Activated T-cell treated with anti-CD3 and anti-CD28 coated beads, Interleukin-2, amount 50 U/mL, for 72 hours (primary cell): ENCODE results near the gene C4orf46. TPM values are rescaled to one million over a fixed set of nuclear protein-coding genes. Genes with fewer than 3 reads are reported as not detected.
A peak's percentile ranks its signal among the peaks of the same experiment; 100 is the strongest.
"Not testable (repeated sequence)": the region's sequence is repeated elsewhere in the genome, so short reads cannot be mapped to it uniquely, and the experiment has no call there.

Experiments used
- ATAC-seq, 2 donors: fragments of 150-1000 bp; cut with Tn5 transposase; replicated peaks in 1 of 2; 2 replicates each; pipeline ENCODE4 v1.10.0; 2021; ENCODE audit warnings: moderate library complexity in 2 of 2, mild to moderate bottlenecking in 1 of 2
- DNase-seq, 2 donors: peaks; one replicate each; pipeline ENCODE4 v3.0.0; 2021 to 2022; ENCODE audit warnings: mixed read lengths in 1 of 2
- H3K27ac Mint-ChIP-seq: one replicate; pipeline ENCODE4 v1.8.0; 2022; ENCODE audit warnings: mild to moderate bottlenecking, moderate library complexity, mixed read lengths
- H3K27me3 Mint-ChIP-seq: one replicate; pipeline ENCODE4 v1.8.0; 2022; ENCODE audit warnings: low read depth, mixed read lengths
- H3K36me3 Mint-ChIP-seq, 2 donors: one replicate each; pipeline ENCODE4 v1.8.0; 2022; ENCODE audit warnings: mixed read lengths in 2 of 2, mild to moderate bottlenecking in 1 of 2; ENCODE audit not compliant: insufficient read depth in 2 of 2
- H3K4me1 Mint-ChIP-seq: one replicate; pipeline ENCODE4 v1.8.0; 2022; ENCODE audit warnings: low read depth, mixed read lengths
- H3K4me3 Mint-ChIP-seq, 2 donors: one replicate each; pipeline ENCODE4 v1.8.0; 2022; ENCODE audit warnings: mild to moderate bottlenecking in 2 of 2, mixed read lengths in 2 of 2, moderate library complexity in 2 of 2
- H3K9me3 Mint-ChIP-seq, 2 donors: one replicate each; pipeline ENCODE4 v1.8.0; 2022; ENCODE audit warnings: mixed read lengths in 2 of 2
- total RNA-seq, 2 donors: library from RNA; stranded (reverse); gene quantifications; one replicate each; pipeline ENCODE4 v1.2.3, GENCODE V29; 2022

The C4orf46 gene
- 10 to 100 TPM; 22.7 to 26.2 TPM for total RNA-seq

DNA sequence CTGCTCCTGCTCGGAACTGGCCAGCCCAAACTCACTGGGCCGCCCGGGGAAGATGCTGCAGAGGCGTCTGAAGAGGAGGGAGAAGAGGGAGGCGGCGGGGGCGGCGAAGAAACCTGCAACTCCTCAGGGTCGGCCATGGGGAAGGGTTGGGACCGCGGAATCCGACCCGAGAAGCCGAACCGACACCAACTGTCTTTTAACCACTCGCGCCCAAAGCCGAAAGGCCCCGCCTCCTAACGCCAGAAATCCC, at the start of gene C4orf46:
C4orf46 (minus strand) TSS at position 223 of the 250 bp plus-strand sequence; CDS start at position 137, 86 bp downstream.
- peak within 1 kb of the TSS; percentile 93 to 95 for H3K4me3 Mint-ChIP-seq
- peak within 1 kb of the TSS; percentile 95 for H3K27ac Mint-ChIP-seq
- DNase-seq (no peak), ATAC-seq (no peak)
- H3K27me3 Mint-ChIP-seq = no peaks in the 10 kb centered on the region
- peaks cover 6 to 8% of the 10 kb centered on the region in 2 donors for H3K36me3 Mint-ChIP-seq
- no peaks in the 10 kb centered on the region for H3K9me3 Mint-ChIP-seq
- H3K4me1 Mint-ChIP-seq = peaks cover 26% of the 10 kb centered on the region

DNA sequence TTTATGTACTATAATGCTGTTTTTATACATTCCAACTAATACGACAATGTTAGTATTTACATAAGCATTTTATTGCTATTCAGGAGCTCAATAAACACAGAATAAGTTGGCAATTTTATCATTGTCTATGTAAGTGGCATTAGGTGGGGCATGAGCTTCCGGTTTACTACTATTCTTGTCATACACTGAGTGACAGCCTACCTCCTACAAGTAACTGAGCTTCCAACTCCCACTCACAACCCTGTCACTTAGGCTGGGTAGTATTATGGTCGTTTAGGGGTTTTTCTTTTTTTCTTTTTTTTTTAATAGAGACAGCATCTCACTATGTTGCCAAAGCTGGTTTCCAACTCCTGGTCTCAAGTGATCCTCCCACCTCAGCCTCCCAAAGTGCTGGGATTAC, 44.1 kb upstream of the C4orf46 start:
- H3K9me3 Mint-ChIP-seq = no peaks in the 10 kb centered on the region
- ATAC-seq (no peak), DNase-seq (no peak)
- no peak overlapping the region for H3K4me3 Mint-ChIP-seq
- peaks cover 14% of the 10 kb centered on the region for H3K4me1 Mint-ChIP-seq
- H3K27me3 Mint-ChIP-seq = no peaks in the 10 kb centered on the region
- peak overlapping the region; percentile 36 for H3K27ac Mint-ChIP-seq
- H3K36me3 Mint-ChIP-seq = peaks cover 17 to 56% of the 10 kb centered on the region in 2 donors

- no peak for ATAC-seq
- Mint-ChIP-seq H3K27me3 (no peaks in the 10 kb centered on the region), H3K4me1 (peaks cover 9% of the 10 kb centered on the region), H3K4me3 (no peak overlapping the region), H3K27ac (no peak overlapping the region), H3K9me3 (no peaks in the 10 kb centered on the region), H3K36me3 (peaks cover 17 to 63% of the 10 kb centered on the region in 2 donors)
- DNase-seq = no peak
These were observed 43.2 kb upstream of the C4orf46 start for GRCh38 chr4:158714937-158715336.

DNA sequence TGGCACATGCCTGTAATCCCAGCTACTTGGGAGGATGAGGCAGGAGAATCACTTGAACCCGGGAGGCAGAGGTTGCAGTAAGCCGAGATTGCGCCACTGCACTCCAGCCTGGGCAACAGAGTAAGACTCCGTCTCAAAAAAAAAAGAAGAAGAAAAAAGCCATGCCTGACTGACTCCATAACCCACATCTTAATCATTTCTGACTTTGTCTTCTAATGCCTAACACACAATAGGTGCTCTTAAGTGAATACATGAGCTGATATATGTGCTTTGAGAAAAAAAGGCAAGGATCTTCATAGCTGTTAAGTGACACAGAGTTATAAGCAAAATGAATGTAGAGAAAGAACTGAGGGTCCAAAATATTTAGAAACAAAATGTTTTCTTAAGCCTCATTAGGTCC, 40.9 kb upstream of the C4orf46 start:
- Mint-ChIP-seq H3K36me3 (peaks cover 11 to 49% of the 10 kb centered on the region in 2 donors), H3K27ac (peak overlapping the region; percentile 94)
- not testable (repeated sequence) for H3K4me3 Mint-ChIP-seq, ATAC-seq, H3K4me1 Mint-ChIP-seq, H3K27me3 Mint-ChIP-seq, H3K9me3 Mint-ChIP-seq, DNase-seq

DNA sequence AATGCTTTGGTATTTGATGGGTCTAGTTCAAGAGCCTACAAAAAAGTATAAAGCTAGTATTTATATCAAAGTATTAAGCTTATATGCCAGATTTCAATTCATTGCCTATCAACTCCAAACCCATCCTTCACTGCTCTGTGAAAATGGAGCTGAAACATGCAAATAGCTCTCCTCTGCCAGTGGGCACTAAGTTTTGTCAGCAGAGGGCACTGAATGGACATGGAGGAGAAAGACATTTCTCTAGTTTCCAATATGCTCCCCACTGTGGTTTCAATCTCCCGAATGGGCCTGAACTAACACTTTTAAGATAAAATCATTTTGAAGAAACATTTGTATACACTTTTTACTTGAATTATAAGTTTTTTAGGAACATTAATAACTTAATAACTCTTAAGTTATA, 39.1 kb upstream of the C4orf46 start:
- DNase-seq = no peak
- ATAC-seq = no peak
- H3K27ac Mint-ChIP-seq = no peak overlapping the region
- no peaks in the 10 kb centered on the region for H3K9me3 Mint-ChIP-seq
- peaks cover 7 to 43% of the 10 kb centered on the region in 2 donors for H3K36me3 Mint-ChIP-seq
- no peaks in the 10 kb centered on the region for H3K4me1 Mint-ChIP-seq
- H3K4me3 Mint-ChIP-seq = no peak overlapping the region
- H3K27me3 Mint-ChIP-seq = no peaks in the 10 kb centered on the region

DNA sequence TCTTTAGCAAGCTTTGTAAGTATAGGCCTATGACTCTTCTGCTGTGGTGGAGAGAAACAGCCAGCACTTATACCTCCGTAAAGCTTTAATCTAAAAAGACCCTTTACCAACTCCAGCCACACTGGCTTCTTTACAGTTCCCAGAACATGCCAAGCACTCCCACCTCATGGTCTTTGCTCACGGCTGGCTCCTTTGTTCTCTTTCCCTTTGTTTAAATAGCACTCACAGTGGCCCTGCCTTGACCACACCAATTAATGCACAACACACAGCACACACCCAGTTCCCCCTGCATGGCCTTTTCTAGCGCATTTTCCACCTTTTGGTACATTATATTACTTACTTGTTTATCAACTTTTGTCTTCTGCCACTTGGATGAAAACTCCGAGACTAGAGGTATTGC, 32.6 kb upstream of the C4orf46 start:
- Mint-ChIP-seq H3K36me3 (peaks cover 4 to 9% of the 10 kb centered on the region in 2 donors), H3K27ac (peak overlapping the region; percentile 71), H3K4me3 (no peak overlapping the region), H3K27me3 (no peaks in the 10 kb centered on the region), H3K9me3 (no peaks in the 10 kb centered on the region), H3K4me1 (no peaks in the 10 kb centered on the region)
- DNase-seq (no peak), ATAC-seq (no peak)

DNA sequence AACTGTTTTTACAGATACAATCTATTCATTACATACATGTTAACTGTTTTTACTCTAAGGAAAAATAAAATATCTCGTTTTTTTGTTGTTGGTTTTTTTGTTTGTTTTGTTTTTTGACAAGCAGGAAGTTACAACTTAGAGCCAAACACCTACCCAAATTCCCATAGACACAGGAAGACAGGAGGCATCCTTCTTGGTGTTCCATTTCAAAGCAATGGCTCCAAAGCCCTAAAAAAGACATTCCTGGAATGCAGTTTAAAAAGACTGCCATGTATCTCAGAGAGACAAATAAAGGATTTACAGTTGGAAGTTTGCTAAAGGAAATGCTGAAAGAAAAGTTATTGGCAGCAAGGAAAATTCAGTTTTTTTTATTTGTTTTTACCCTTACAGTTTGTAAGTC, 17.1 kb upstream of the C4orf46 start:
- H3K4me3 Mint-ChIP-seq = no peak overlapping the region
- H3K27me3 Mint-ChIP-seq = no peaks in the 10 kb centered on the region
- no peaks in the 10 kb centered on the region for H3K9me3 Mint-ChIP-seq
- no peaks in the 10 kb centered on the region for H3K4me1 Mint-ChIP-seq
- no peak overlapping the region for H3K27ac Mint-ChIP-seq
- DNase-seq (no peak), ATAC-seq (no peak)
- H3K36me3 Mint-ChIP-seq = peaks cover 1 to 2% of the 10 kb centered on the region in 2 donors

DNA sequence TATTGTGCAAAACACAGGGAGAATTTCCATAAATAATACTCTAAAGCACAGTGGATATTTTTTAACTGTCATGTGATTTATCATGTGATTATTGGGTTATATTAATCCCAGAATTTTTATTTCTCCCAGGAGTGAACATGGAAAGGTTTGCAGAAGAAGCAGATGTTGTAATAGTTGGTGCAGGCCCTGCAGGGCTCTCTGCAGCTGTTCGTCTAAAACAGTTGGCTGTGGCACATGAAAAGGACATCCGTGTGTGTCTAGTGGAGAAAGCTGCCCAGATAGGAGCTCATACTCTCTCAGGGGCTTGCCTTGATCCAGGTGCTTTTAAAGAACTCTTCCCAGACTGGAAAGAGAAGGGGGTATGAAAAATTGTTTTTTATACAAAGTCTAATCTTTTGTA, 10.4 kb upstream of the C4orf46 start:
- Mint-ChIP-seq H3K27me3 (no peaks in the 10 kb centered on the region), H3K9me3 (no peaks in the 10 kb centered on the region), H3K4me1 (no peaks in the 10 kb centered on the region), H3K27ac (no peak overlapping the region), H3K4me3 (no peak overlapping the region), H3K36me3 (peaks cover 3% of the 10 kb centered on the region in 2 donors)
- ATAC-seq (no peak), DNase-seq (no peak)

DNA sequence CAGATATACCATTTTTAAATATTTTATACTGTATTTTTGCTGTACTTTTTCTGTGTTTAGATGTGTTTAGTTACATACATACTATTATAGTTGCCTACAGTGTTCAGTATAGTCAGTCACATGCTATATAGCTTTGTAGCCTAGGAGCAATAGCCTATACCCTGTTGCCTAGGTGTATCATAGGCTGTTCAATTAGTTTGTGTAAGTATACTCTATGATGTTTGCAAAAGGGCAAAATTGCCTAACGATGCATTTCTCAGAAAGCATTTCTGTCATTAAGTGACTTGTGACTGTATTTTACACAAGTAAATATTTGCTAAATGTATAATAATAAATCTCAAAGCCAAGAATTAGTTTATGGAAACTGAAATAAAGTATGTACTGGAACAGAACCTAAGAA, 9.9 kb upstream of the C4orf46 start:
- Mint-ChIP-seq H3K27me3 (no peaks in the 10 kb centered on the region), H3K4me1 (no peaks in the 10 kb centered on the region), H3K4me3 (no peak overlapping the region), H3K9me3 (no peaks in the 10 kb centered on the region), H3K36me3 (peaks cover 3% of the 10 kb centered on the region in 2 donors), H3K27ac (no peak overlapping the region)
- no peak for DNase-seq
- no peak for ATAC-seq

DNA sequence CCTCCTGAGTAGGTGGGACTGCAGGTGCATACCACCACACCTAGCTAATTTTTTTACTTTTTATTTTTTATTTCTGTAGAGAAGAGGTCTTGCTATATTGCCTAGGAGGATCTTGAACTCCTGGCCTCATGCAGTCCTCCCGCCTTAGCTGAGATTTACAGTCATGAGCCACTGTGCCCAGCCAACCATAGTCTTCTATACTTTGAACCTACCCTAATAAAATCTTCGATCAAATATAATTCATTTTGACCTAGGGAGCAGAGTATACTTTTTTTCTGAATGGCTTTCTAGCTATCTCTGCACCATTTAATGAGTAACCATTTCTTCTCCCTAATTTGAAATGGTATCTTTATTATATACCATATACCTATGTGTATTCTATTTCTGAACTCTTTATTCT, 7.1 kb upstream of the C4orf46 start:
- no peak for ATAC-seq
- peaks cover 6% of the 10 kb centered on the region for H3K4me1 Mint-ChIP-seq
- H3K4me3 Mint-ChIP-seq = no peak overlapping the region
- H3K36me3 Mint-ChIP-seq = peaks cover 3% of the 10 kb centered on the region in 2 donors
- DNase-seq = no peak
- H3K27ac Mint-ChIP-seq = no peak overlapping the region
- no peaks in the 10 kb centered on the region for H3K9me3 Mint-ChIP-seq
- no peaks in the 10 kb centered on the region for H3K27me3 Mint-ChIP-seq

GRCh38 chr4:158676076-158676475, 4.4 kb upstream of the C4orf46 start:
- ATAC-seq = no peak
- Mint-ChIP-seq H3K36me3 (peaks cover 3 to 7% of the 10 kb centered on the region in 2 donors), H3K27ac (no peak overlapping the region), H3K4me3 (no peak overlapping the region), H3K4me1 (peaks cover 6% of the 10 kb centered on the region), H3K27me3 (no peaks in the 10 kb centered on the region), H3K9me3 (no peaks in the 10 kb centered on the region)
- no peak for DNase-seq

- Mint-ChIP-seq H3K27ac (no peak overlapping the region), H3K27me3 (no peaks in the 10 kb centered on the region), H3K9me3 (no peaks in the 10 kb centered on the region), H3K36me3 (peaks cover 2 to 8% of the 10 kb centered on the region in 2 donors), H3K4me3 (peak overlapping the region in 1 of 2 donors; percentile 17), H3K4me1 (peaks cover 22% of the 10 kb centered on the region)
- DNase-seq (no peak), ATAC-seq (no peak)
These were observed 1.9 kb upstream of the C4orf46 start for GRCh38 chr4:158673633-158674032.

GRCh38 chr4:158671915-158672806, 474 bp upstream of the C4orf46 start, which contains the start of gene ETFDH:
TSS of gene ETFDH (plus strand) at chr4:158672296. CDS start at chr4:158672457, 161 bp downstream.
- no peaks in the 10 kb centered on the region for H3K9me3 Mint-ChIP-seq
- H3K27me3 Mint-ChIP-seq = no peaks in the 10 kb centered on the region
- H3K27ac Mint-ChIP-seq = peak within 1 kb of the TSS; percentile 95
- peak; percentile 96 to 98 for DNase-seq
- H3K4me3 Mint-ChIP-seq = peak within 1 kb of the TSS; percentile 93 to 95
- H3K36me3 Mint-ChIP-seq = peaks cover 6 to 8% of the 10 kb centered on the region in 2 donors
- peak; percentile 86 to 88 for ATAC-seq
- H3K4me1 Mint-ChIP-seq = peaks cover 26% of the 10 kb centered on the region
